H1 (cell line): ENCODE measurements around the gene DNAH10. TPM values are rescaled to one million over a fixed set of nuclear protein-coding genes. Genes with fewer than 3 reads are reported as not detected.

ENCODE experiments used
- CTCF ChIA-PET: fragments of 300-600 bp; sonication (Branson Sonifier 250); formaldehyde crosslinking; loops from one replicate; lab custom pipeline; 2021; ENCODE audit not compliant: partially characterized antibody; lab: Charles Lee
- POLR2A ChIA-PET: fragments of 300-600 bp; sonication (Branson Sonifier 250); formaldehyde crosslinking; loops from one replicate; lab custom pipeline; 2021; ENCODE audit warnings: inconsistent platforms; ENCODE audit not compliant: partially characterized antibody; lab: Charles Lee
- DNase-seq, 2 experiments: peaks; one replicate each; pipeline versions ENCODE4 v3.0.0 to v3.0.0-alpha.2; 2010 to 2022; ENCODE audit warnings: low spot score in 2 of 2, low read depth in 1 of 2, mixed read lengths in 1 of 2
- FAIRE-seq: peaks from 2 replicates; lab custom pipeline; 2011; peaks lifted over from hg19 to GRCh38; lab: Jason Lieb, UNC
- H2AFZ ChIP-seq: 2 replicates; pipeline ENCODE4 v1.8.1; 2012; ENCODE audit warnings: low read length, inconsistent platforms
- H2AK5ac ChIP-seq: 2 replicates; pipeline ENCODE4 v1.6.1; 2013; ENCODE audit warnings: low read depth, low read length
- H2BK120ac ChIP-seq: replicated peaks from 2 replicates; pipeline ENCODE3; 2013; ENCODE audit warnings: low read depth, low read length, inconsistent platforms
- H2BK12ac ChIP-seq: 2 replicates; pipeline ENCODE4 v1.6.1; 2013; ENCODE audit warnings: low read depth, low read length
- H2BK15ac ChIP-seq: 2 replicates; pipeline ENCODE4 v1.6.1; 2013; ENCODE audit warnings: low read length
- H2BK20ac ChIP-seq: 2 replicates; pipeline ENCODE4 v1.6.1; 2013; ENCODE audit warnings: low read length
- H2BK5ac ChIP-seq: 2 replicates; pipeline ENCODE4 v1.6.1; 2013; ENCODE audit warnings: low read depth, low read length
- H3K14ac ChIP-seq: 2 replicates; pipeline ENCODE4 v1.6.1; 2013; ENCODE audit warnings: inconsistent platforms; ENCODE audit not compliant: insufficient read length
- H3K18ac ChIP-seq: 2 replicates; pipeline ENCODE4 v1.6.1; 2013; ENCODE audit warnings: low read length; ENCODE audit errors: extremely low read depth
- H3K23ac ChIP-seq: 2 replicates; pipeline ENCODE4 v1.6.1; 2013; ENCODE audit warnings: inconsistent platforms; ENCODE audit not compliant: insufficient read length
- H3K23me2 ChIP-seq: 2 replicates; pipeline ENCODE4 v1.6.1; 2013; ENCODE audit warnings: low read depth, low read length
- H3K27ac ChIP-seq: 2 replicates; pipeline ENCODE4 v1.6.1; 2011; ENCODE audit warnings: low read depth, low read length, inconsistent platforms
- H3K27me3 ChIP-seq, 4 experiments: replicated peaks in 1 of 4; 1 replicate in 1 of 4; 2 replicates in 3 of 4; pipeline versions ENCODE4 v1.6.1 to v1.8.1; 2011 to 2013; ENCODE audit warnings: low read length in 3 of 4, mild to moderate bottlenecking in 3 of 4, inconsistent platforms in 2 of 4, mixed read lengths in 2 of 4, moderate library complexity in 1 of 4; ENCODE audit not compliant: control insufficient read depth in 3 of 4, insufficient read depth in 3 of 4; ENCODE audit errors: extremely low read depth in 1 of 4
- H3K36me3 ChIP-seq, 4 experiments: 2 replicates each; pipeline versions ENCODE4 v1.6.1 to v1.8.1; 2011 to 2013; ENCODE audit warnings: mild to moderate bottlenecking in 4 of 4, low read length in 3 of 4, moderate library complexity in 2 of 4, control low read depth in 1 of 4, inconsistent platforms in 1 of 4; ENCODE audit not compliant: insufficient read depth in 4 of 4, control insufficient read depth in 2 of 4
- H3K4ac ChIP-seq: replicated peaks from 2 replicates; pipeline ENCODE3; 2013; ENCODE audit warnings: low read length, low read depth, mixed read lengths, inconsistent platforms; ENCODE audit not compliant: insufficient read length
- H3K4me1 ChIP-seq, 4 experiments: replicated peaks in 1 of 4; 1 replicate in 1 of 4; 2 replicates in 3 of 4; pipeline versions ENCODE4 v1.6.1 to v1.8.1; 2011 to 2013; ENCODE audit warnings: low read length in 3 of 4, inconsistent platforms in 2 of 4, mixed read lengths in 1 of 4; ENCODE audit not compliant: insufficient read depth in 4 of 4, control insufficient read depth in 3 of 4
- H3K4me2 ChIP-seq, 2 experiments: 2 replicates each; pipeline versions ENCODE4 v1.6.1 to v1.8.1; 2011 to 2013; ENCODE audit warnings: low read depth in 2 of 2, low read length in 2 of 2, control low read depth in 1 of 2, inconsistent platforms in 1 of 2, mild to moderate bottlenecking in 1 of 2; ENCODE audit not compliant: insufficient read depth in 1 of 2
- H3K4me3 ChIP-seq, 4 experiments: fragments of 200-600, 300-600 bp in 1 of 4; sonication (generic), shearing (Covaris generic), sonication (Bioruptor Twin) in 1 of 4; 2 replicates each; pipeline versions ENCODE4 v1.5.1 to v1.8.1; 2011 to 2016; ENCODE audit warnings: low read length in 4 of 4, low read depth in 3 of 4, control low read depth in 2 of 4, inconsistent platforms in 2 of 4, mild to moderate bottlenecking in 2 of 4, mixed read lengths in 1 of 4, moderate library complexity in 1 of 4; ENCODE audit not compliant: insufficient read depth in 2 of 4; ENCODE audit errors: extremely low read depth in 1 of 4
- H3K56ac ChIP-seq: replicated peaks from 2 replicates; pipeline ENCODE3; 2013; ENCODE audit warnings: low read depth, mild to moderate bottlenecking, mixed read lengths, low read length, inconsistent platforms; ENCODE audit not compliant: insufficient read length
- H3K79me1 ChIP-seq: 2 replicates; pipeline ENCODE4 v1.6.1; 2013; ENCODE audit warnings: low read depth, low read length, control low read depth
- H3K79me2 ChIP-seq, 2 experiments: 2 replicates each; pipeline versions ENCODE4 v1.6.1 to v1.8.1; 2012 to 2013; ENCODE audit warnings: low read length in 2 of 2, mild to moderate bottlenecking in 2 of 2, inconsistent platforms in 1 of 2; ENCODE audit not compliant: insufficient read depth in 2 of 2, control insufficient read depth in 1 of 2
- H3K9ac ChIP-seq, 4 experiments: replicated peaks in 1 of 4; 1 replicate in 1 of 4; 2 replicates in 3 of 4; pipeline versions ENCODE4 v1.6.1 to v1.8.1; 2011 to 2013; ENCODE audit warnings: low read depth in 3 of 4, low read length in 3 of 4, control low read depth in 2 of 4, mild to moderate bottlenecking in 2 of 4, moderate library complexity in 2 of 4, inconsistent platforms in 1 of 4; ENCODE audit errors: extremely low read depth in 1 of 4
- H3K9me3 ChIP-seq, 2 experiments: 2 replicates each; pipeline versions ENCODE4 v1.6.1 to v1.8.1; 2012 to 2013; ENCODE audit warnings: mild to moderate bottlenecking in 2 of 2, moderate library complexity in 2 of 2, control low read depth in 1 of 2, inconsistent platforms in 1 of 2, low read depth in 1 of 2, low read length in 1 of 2, mixed read lengths in 1 of 2; ENCODE audit not compliant: insufficient read depth in 2 of 2
- H4K20me1 ChIP-seq, 2 experiments: replicated peaks in 1 of 2; 2 replicates each; pipeline versions ENCODE3 to v1.8.1; 2011 to 2013; ENCODE audit warnings: inconsistent platforms in 2 of 2, low read length in 2 of 2, mild to moderate bottlenecking in 1 of 2; ENCODE audit not compliant: insufficient read depth in 2 of 2, control insufficient read depth in 1 of 2
- H4K5ac ChIP-seq: 2 replicates; pipeline ENCODE4 v1.6.1; 2013; ENCODE audit warnings: low read length, low read depth, mixed read lengths, inconsistent platforms; ENCODE audit not compliant: insufficient read length
- H4K8ac ChIP-seq: 2 replicates; pipeline ENCODE4 v1.8.0; 2013; ENCODE audit warnings: mild to moderate bottlenecking, moderate library complexity, low read length, inconsistent platforms; ENCODE audit not compliant: insufficient read depth; ENCODE audit errors: extremely low read depth
- H4K91ac ChIP-seq: replicated peaks from 2 replicates; pipeline ENCODE3; 2013; ENCODE audit warnings: low read length, mixed read lengths, inconsistent platforms; ENCODE audit not compliant: insufficient read length
- CHD2 ChIP-seq: IDR thresholded peaks from 2 replicates; pipeline ENCODE4 v1.6.1; 2012; ENCODE audit warnings: low read length, improper control_type of control experiment
- RAD21 ChIP-seq, 2 experiments: IDR thresholded peaks in 1 of 2; conservative IDR thresholded peaks in 1 of 2; 2 replicates each; pipeline ENCODE4 v1.6.1; 2011; ENCODE audit warnings: low read depth in 2 of 2, low read length in 2 of 2, improper control_type of control experiment in 1 of 2, inconsistent platforms in 1 of 2, mild to moderate bottlenecking in 1 of 2, moderate library complexity in 1 of 2
- WGBS, 2 experiments: shearing (Covaris generic) in 1 of 2; methylation state at CpG; one replicate each; pipeline versions ENCODE4 v1.1.6 to v1.1.7; 2013 to 2015; ENCODE audit warnings: low lambda C conversion rate in 2 of 2, mixed read lengths in 2 of 2, inconsistent platforms in 1 of 2, low coverage in 1 of 2, missing lambda C conversion rate in 1 of 2; ENCODE audit not compliant: insufficient replicate concordance in 2 of 2, insufficient coverage in 1 of 2, insufficient read length in 1 of 2; ENCODE audit errors: extremely low coverage in 1 of 2, missing lambda C conversion rate in 1 of 2; 5-methylcytosine and 5-hydroxymethylcytosine counted together
- polyA plus RNA-seq, 7 experiments: library from polyadenylated mRNA; depleted of rRNA in 3 of 7; stranded (reverse) in 5 of 7; unstranded in 2 of 7; fragments of >200 nt in 5 of 7; fragments of 200-250 nt in 2 of 7; gene quantifications; 1 replicate in 5 of 7; 2 replicates in 1 of 7; 4 replicates in 1 of 7; pipeline versions ENCODE4 v1.2.1 to v1.2.3, GENCODE V29; 2011 to 2013; ENCODE audit warnings: missing spikeins in 2 of 7, mixed read lengths in 2 of 7
- total RNA-seq: library from RNA; stranded (reverse); fragmentation: NEBNext Ultra II Directional; extraction: Animal tissue kit (Norgen Biotek cat#: 25700); gene quantifications from 2 replicates; pipeline ENCODE4 v1.2.1, GENCODE V29; 2021
- TF ChIP-seq, protein P1 (sequence below), 3 experiments: IDR thresholded peaks; 1 replicate in 2 of 3; 2 replicates in 1 of 3; pipeline versions ENCODE4 v1.5.1 to v1.6.1; 2011; ENCODE audit warnings: low read length in 3 of 3, mild to moderate bottlenecking in 3 of 3, inconsistent platforms in 2 of 3, low read depth in 1 of 3, moderate library complexity in 1 of 3; ENCODE audit not compliant: insufficient read depth in 1 of 3; ENCODE audit errors: control extremely low read depth in 1 of 3

DNAH10 gene
- total and polyA plus RNA-seq, 2 of the 8 experiments (the other 6 are each of a cell fraction or from before 2014, with no cell fraction given): 0.02 to 0.24 TPM

DNA sequence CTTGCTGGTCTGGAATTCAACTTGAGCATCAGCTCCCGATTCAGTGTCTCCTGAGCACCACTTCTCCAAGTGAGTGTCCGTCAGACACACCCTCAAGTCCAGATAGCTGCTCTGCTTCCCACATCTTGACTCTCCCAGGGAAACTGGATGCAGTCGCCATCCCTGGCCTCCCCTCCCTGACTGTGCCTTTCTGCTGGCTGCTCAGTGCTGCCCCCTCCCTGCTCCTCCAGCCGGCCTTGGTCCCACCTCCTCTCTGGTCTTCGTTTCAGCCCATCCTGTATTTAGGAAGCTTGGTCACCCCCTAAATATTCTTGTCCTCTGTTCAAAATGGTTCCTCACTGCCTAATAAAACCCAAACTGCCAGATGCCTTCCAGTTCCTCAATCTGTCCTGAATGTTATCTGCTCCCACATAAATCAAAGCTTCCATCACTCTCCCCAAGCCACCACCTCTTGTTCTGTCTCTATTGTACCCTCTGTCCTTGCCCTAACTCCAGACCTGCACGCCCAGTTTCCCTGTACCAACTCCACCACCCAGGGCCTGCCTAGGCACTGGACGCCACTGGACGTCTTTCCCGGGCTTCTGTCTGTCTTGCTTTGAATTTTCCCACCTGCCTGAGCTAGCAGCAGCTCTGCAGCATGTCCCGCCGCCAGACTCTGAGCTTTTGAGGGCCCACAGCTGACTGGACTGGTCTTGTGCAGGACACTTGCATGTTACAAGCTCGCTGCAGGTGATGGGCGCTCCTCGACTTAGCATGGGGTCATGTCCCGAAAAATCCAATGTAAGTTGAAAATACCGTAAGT lies 176.8 kb downstream of the DNAH10 start:
- Histone ChIP-seq H3K9ac (no peak overlapping the region), H3K23me2 (no peaks in the 10 kb centered on the region), H3K4me3 (no peak overlapping the region)
- CTCF ChIA-PET: interaction anchor here (0.7 to 5.2 kb wide), 39 partner anchors 8 to 383 kb away, joined by 3 to 27 read pairs (median 5); partner anchors contain the start of gene DNAH10
- no peak for TF ChIP-seq CHD2
- TF ChIP-seq RAD21 (IDR thresholded peaks at IDR 0.05 in 1 of 2, conservative IDR thresholded peaks at IDR 0.05 in 1 of 2; ENCODE audit: low read depth in 2 of 2, low read length in 2 of 2): peak; percentile 53 to 56
- TF ChIP-seq, protein P1, sequence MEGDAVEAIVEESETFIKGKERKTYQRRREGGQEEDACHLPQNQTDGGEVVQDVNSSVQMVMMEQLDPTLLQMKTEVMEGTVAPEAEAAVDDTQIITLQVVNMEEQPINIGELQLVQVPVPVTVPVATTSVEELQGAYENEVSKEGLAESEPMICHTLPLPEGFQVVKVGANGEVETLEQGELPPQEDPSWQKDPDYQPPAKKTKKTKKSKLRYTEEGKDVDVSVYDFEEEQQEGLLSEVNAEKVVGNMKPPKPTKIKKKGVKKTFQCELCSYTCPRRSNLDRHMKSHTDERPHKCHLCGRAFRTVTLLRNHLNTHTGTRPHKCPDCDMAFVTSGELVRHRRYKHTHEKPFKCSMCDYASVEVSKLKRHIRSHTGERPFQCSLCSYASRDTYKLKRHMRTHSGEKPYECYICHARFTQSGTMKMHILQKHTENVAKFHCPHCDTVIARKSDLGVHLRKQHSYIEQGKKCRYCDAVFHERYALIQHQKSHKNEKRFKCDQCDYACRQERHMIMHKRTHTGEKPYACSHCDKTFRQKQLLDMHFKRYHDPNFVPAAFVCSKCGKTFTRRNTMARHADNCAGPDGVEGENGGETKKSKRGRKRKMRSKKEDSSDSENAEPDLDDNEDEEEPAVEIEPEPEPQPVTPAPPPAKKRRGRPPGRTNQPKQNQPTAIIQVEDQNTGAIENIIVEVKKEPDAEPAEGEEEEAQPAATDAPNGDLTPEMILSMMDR (IDR thresholded peaks at IDR 0.05; ENCODE audit: control extremely low read depth in 1 of 3, insufficient read depth in 1 of 3, low read depth in 1 of 3, low read length in 3 of 3): peak; percentile 62 to 97 (median 86)
- TF ChIP-seq, all 59 proteins: peak for 2
- H2BK120ac ChIP-seq: no peak overlapping the region
- H3K18ac ChIP-seq: no peak overlapping the region
- H3K79me2 ChIP-seq: no peaks in the 10 kb centered on the region
- H3K4ac ChIP-seq: no peak overlapping the region
- H3K56ac ChIP-seq: no peak overlapping the region
- no peak overlapping the region for H3K14ac ChIP-seq
- POLR2A ChIA-PET: no interaction called here
- no peaks in the 10 kb centered on the region for H3K9me3 ChIP-seq
- no peak overlapping the region for H3K4me2 ChIP-seq
- H3K27me3 ChIP-seq: peaks cover 0 to 2% (median 0%) of the 10 kb centered on the region in 4 experiments; a peak in 1 of 7 replicates
- H2BK20ac ChIP-seq: no peak overlapping the region
- no peaks in the 10 kb centered on the region for H4K20me1 ChIP-seq
- no peak for FAIRE-seq
- no peak overlapping the region; the same call in 1 of the 2 replicates for H4K8ac ChIP-seq
- H4K5ac ChIP-seq: no peak overlapping the region
- DNase-seq: peak in 1 of 2 experiments; percentile 74
- no peak overlapping the region for H4K91ac ChIP-seq
- no peaks in the 10 kb centered on the region for H3K36me3 ChIP-seq
- H2AK5ac ChIP-seq: no peak overlapping the region
- no peak overlapping the region for H2BK5ac ChIP-seq
- H2BK15ac ChIP-seq: no peak overlapping the region
- no peak overlapping the region for H2BK12ac ChIP-seq
- H3K4me1 ChIP-seq: no peaks in the 10 kb centered on the region
- no peaks in the 10 kb centered on the region for H3K79me1 ChIP-seq
- no peak overlapping the region for H3K23ac ChIP-seq
- H3K27ac ChIP-seq: no peak overlapping the region
- WGBS, 2 experiments: 74% methylated on average over 16 of the region's 16 CpGs; no CpG with 5 or more reads in 1 of the 2 experiments
- H2AFZ ChIP-seq: 0 out of 2 replicates have a peak overlapping the region, but pooled peaks have one; percentile 41
